ENCODE measurements around the gene DGKB.

DGKB gene

DNA sequence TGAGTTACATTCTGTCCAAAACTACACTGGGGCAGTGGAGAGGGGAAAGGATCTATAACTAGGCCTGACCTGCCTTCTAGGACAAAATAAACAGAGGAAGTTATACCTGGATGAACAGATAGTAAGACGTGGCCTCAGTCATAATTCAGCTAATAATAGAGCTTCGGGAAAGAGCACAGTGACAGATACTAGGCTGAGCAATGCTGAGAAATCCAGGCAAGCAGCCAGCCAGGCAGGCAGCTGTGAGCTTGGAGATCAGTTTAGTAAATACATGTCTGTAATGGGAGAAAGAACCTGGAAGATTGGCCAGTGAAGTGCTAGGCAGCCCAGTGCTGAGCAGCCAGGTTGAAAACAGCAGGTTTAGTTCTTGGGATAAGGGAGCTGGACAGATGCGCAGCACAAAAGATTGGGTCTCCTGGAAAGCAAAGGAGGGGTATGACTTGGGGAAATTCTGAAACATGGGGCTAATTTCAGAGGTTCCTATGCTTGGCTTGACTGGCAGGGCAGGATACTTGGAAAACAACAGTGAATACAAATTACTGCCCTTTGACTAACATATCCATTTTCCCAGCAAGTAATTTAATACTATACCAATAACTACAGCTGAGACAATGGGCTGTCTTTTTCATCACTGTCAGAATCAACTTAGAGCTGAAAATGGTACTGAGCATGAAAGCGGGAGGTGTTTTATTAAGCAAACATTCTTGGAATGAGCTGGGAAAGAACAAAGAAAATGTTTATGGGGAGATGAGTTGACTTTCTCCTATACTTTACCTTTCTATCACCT is 140.8 kb downstream of the DGKB start:
- in situ Hi-C loops (cut with MboI; ENCODE audit: low sequenced_read_pairs) = no loop called here

DNA sequence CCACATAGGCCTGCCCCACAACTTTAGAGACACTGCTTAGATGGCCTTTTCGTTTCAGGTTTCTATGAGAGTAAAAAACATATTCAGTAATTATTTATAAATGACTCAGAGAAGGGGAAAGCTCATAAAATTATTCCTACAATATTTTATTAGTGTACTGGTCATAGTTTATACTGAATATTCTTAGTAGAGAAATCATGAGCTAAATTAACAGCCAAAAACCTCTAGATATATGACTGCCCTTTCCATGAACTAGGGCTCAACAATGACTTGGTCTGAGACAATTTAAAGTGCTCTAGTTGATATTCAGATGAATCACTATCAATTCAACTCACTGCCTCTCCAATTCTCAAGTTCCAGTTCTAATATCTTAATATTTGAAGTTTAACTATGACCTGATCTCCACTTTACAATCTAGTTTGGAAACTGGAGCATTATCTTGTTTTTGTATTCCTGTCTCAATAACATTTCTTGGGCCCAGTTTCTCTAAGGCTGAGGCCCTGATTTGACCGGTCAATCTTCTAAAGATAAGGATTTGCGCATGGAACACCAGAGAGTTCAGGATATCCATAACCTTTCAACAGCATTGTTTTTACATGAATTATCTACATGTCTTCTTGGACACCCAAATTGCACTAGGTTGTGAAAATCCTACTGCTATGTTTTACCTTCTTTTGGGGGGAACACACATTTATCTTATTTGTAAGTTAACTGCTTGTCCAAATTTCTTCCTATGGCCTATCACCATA is 141.6 kb downstream of the DGKB start:
- in situ Hi-C loops (cut with MboI; ENCODE audit: low sequenced_read_pairs) = no loop called here

DNA sequence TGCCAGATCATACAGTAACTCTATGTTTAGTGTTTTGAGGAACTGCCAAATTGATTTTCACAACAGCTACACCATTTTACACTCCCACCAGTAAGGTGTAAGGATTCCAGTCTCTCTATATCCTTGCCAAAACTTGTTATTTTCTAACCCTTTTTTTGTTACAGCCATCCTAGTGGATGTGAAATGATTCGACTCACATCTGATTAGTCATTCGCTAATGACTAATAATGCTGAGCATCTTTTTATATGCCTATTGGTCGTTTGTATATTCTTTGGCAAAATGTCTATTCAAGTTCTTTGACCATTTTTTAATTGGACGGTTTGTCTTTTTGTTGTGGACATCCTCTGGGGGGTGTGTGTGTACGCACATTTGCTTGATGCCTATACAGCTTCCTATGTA is 142.8 kb downstream of the DGKB start:
- in situ Hi-C loops (cut with MboI; ENCODE audit: low sequenced_read_pairs) = no loop called here

DNA sequence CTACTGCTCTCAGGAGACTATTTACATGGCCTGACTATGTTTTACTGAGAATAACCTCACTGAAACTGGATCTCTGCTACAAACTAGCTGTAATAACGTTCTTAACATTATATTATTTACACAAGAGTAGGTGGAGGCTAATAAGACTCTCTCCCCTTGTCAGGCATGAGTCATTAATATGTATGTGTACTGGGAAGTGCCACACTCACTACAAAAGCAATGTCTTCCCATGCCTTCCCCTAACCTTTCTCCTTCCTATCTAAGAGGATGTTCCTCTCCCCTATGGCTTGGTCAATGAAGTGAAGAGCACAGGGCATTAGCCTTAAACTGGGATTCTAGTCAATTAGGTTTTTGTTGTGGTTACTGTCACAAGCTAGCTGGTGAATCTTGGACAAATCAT is 147.9 kb downstream of the DGKB start:
- in situ Hi-C loops (cut with MboI; ENCODE audit: low sequenced_read_pairs) = no loop called here

DNA sequence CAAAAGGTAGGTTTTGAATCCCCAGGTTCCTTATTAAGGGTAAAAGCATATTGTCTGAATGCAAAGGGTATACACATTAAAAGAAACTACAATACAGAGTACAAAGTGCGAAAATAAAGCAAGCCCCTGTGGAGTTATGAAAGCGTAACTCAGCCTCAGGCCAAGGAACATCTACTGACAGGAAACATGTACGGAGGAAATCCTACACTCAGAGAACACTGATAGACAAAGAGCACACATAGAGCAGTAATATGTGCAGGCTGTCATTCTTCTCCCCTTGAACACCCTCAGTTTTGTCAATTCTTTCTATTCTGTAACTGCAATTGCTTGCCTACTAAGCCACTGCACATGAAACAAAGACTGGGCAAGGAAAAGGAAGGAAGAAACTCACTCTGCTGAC is 150.2 kb downstream of the DGKB start:
- in situ Hi-C loops (cut with MboI; ENCODE audit: low sequenced_read_pairs) = no loop called here

DNA sequence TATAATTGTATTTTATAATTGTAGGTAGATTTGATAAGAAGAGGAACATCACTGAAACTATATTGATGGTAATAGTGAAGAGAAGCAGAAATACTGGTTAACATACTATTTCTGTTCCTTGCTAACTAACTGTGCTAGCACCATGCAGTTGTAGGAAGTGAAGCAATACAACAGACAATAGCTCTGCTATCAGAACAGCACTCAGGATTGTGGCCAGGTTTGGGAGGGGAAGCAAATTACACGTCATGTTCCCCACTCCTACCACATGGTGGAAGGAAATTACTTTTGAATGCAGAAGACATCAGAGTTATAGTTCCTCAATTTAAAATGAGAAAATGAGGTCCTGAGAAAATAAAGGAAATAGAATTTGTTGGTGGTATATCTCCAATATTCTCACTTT is 151.1 kb downstream of the DGKB start:
- in situ Hi-C loops (cut with MboI; ENCODE audit: low sequenced_read_pairs) = no loop called here

DNA sequence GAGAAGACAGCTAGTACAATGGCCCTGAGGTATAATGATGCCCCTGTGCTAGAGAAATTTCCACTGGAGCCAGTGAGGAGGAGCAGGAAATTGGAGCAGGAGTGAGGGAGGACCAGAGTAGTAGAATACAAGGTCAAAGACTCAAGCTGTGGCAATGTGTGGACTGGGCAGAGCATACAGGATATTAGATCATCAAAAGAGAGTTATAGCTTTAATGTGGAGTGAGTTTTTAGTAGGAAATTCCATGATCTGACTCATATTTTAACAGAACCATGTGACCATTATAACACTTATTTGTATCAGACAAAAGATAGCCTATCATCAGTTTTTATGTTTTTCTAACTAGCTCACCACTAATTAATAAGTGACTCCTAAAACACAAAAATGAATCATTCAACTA is 154.1 kb downstream of the DGKB start:
- in situ Hi-C loops (cut with MboI; ENCODE audit: low sequenced_read_pairs) = no loop called here

DNA sequence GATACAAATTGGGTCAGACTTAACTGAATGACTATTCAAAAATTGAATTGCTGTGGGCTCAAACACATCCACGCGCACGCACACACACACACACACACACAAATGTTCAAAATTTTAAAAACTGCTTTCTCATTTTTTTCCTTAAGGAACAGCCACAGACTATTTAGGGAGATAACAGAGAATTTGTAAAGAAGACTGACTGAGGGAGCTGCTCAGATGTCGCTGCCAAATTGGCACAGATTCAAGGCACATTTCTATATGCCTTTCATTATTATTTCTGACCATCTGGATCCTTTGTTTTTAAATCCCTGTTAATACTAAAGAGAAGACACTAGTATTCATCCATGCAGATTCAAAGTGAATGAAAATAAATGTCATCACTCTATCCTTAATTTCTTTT is 154.8 kb downstream of the DGKB start:
- in situ Hi-C loops (cut with MboI; ENCODE audit: low sequenced_read_pairs) = no loop called here

DNA sequence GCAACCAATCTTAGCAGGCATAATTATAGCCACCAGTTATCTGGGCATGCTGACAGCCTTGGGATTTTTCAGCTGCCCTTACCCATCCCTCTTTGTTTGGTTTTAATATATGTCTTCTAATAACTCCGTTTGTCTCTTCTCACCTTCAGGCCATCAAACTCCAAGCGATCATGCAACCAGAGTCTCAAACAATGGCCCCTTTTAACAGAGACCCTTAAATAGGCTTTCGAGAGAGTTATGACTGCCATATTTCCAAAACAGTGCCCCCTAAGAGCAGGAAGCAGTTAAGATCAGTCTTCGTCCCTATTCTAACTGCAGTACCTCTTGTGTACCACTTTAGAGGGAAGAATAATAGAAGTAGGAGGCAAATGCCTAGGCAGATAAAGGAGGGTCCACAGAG is 157.5 kb downstream of the DGKB start:
- in situ Hi-C loops (cut with MboI; ENCODE audit: low sequenced_read_pairs) = no loop called here

DNA sequence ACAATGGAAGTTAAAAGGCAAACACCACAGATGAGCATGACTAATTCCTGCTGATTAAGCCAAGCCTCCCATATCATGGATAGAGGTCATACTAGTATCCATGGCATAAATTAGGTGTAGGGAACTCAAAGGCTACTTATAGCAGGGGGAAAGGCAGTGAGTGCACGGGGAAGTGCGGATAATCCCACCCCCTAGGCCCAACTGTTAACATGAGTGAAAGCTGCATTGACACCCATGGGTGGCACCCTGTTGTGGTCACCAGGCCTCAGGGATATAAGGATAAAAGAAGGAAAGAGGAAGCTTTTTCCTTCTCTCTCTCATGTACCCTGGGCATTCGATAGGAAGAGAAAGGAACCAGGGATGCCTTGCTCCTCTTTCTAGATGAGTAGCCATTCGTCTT is 161.9 kb downstream of the DGKB start:
- in situ Hi-C loops (cut with MboI; ENCODE audit: low sequenced_read_pairs) = no loop called here

DNA sequence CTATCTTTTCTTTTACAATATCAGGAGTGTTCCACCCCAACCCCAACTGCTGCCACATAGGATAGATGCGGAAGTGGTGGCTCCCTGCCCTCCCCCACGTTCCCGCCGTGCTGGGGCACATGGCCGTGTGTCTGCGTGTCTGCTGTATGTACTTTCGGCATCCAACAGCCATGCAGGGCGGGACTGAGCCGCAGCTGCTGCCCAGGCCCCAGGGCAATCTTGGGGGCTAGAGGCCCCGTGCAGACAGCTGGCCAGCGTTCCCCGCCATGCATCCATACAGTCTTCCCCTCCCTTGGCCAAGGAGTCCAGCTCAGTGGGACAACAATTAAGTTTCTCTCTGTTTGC is 162.7 kb downstream of the DGKB start:
- in situ Hi-C loops (cut with MboI; ENCODE audit: low sequenced_read_pairs) = no loop called here

DNA sequence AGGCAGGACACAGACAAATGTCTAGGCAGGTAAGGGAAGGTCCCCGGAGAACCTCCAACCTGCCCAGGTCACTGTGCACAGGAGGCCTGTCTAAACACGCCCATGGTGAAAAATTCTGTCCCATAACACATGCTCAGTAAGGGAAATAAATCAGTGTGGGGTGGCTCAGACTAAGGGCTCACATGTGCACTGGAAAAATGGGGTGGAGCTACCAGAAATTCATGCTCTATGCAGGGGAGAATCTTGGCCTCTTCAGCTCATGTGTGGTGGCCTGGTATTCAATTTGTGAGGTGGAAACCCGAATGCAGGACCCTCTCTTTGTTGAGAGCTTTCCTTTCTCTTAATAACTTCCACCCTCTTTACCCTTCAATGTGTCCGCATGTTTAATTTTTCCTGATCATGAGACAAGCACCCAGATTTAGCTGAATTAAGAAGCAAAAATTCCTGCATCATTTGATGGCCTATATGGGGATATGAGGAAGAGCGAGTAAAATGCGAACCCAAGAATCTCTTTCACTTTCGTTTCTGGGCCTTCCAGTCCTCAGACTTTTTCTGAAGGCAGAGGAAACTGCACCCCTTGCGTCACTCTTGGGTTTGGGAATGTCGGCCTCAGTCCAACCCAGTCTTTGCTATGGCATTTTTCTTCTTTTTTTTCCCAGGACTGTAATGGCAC is 163.2 kb downstream of the DGKB start:
- in situ Hi-C loops (cut with MboI; ENCODE audit: low sequenced_read_pairs) = no loop called here

DNA sequence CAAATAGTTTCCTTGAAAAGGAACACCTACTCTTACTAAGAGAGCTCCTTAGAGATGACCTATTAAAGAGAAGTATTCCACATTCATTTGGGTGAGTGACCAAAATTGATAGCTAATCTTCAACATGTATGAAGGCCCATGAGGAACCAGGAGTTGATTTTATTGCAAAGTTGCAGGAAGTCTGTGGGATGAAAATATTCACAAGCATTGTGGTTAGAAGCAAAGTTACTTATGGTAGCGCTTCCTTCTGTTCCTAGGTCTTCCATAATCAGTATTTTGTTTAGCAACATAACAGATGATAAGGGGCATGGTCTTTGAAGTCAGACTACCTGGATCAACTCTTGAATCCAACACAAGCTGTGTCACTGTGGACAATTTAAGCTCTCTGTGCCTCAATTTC is 164.5 kb downstream of the DGKB start:
- in situ Hi-C loops (cut with MboI; ENCODE audit: low sequenced_read_pairs) = no loop called here

DNA sequence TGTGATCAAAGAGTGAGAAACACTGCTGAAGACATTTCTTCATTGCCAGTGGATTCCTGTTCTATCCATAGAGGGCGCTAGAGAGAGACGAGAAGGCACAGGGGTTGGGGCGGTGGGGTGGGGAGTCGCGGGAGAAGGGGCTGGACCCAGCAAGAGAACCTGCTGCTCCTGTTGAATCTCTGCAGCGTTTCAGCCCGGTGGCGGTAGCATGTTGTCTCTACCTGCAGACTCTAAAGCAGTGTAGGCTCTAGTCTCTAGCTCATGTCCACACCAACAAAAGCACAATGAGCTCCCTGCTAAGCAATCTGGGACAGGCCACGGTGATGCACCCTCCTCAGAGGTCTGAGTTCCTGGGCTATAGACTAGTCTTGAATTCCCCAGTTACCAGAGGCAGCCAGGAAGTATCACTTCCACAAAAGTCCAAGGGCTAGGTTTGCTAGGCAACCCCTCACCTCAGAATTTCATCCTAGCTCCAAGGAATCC is 167.7 kb downstream of the DGKB start:
- in situ Hi-C loops (cut with MboI; ENCODE audit: low sequenced_read_pairs) = no loop called here

DNA sequence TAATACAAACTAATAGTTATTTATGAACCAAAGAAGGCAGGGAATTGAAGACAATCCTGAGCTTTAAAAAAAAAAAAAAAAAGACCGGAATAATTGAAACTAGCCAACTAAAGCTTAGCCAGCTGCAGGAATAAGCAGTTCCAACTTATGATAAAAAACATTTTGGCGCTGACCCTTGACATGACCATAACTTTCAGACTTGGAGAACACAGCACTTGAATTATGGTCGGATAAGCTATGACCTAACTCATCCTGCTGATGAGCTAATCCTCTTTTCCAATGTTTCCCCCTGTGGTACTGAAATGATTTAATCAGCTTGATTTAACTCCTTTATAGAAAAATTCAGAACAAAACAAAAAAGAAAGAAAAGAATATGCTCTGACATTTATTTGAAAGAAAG is 181.8 kb downstream of the DGKB start:
- in situ Hi-C loops (cut with MboI; ENCODE audit: low sequenced_read_pairs) = loop anchor here (25.0 kb wide), 2 partner anchors 292 to 1342 kb away; no protein-coding TSS in a partner anchor

DNA sequence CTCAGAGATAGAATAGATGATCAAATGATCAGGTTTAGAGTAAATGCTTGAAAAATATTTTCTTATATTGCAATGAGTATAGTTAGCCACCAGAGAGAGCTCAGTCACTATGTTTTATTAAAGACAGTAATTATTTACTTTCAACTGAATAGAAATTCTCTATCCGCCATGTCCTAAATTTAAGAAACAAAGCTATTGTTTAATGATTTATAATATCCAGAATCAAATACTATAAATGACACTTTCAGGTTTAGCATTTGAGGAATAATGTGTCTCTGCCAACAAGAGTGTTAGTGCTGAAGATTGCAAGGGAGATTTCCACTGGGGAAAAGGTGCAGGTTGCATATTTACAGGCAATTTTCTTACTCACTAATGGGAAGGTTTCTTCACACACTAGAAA is 184.7 kb downstream of the DGKB start:
- in situ Hi-C loops (cut with MboI; ENCODE audit: low sequenced_read_pairs) = loop anchor here (25.0 kb wide), 2 partner anchors 294 to 1344 kb away; no protein-coding TSS in a partner anchor

DNA sequence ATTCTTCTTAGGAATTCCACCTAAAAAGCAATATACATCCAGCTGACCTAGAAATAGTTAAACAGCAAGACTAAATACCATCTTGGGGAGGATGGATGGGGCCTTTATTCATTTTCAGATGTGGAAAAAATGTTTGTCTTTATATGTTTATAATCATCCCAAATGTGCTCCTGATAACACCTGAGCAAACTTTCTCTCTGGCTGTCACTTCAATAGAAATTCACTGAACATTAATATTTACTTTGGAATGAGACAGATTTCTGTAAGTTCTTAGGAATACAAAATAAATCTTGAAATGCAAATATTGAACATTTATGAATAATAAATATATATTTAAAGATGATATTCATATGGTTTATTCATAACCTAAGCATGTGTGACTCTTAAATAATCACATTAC is 185.4 kb downstream of the DGKB start:
- in situ Hi-C loops (cut with MboI; ENCODE audit: low sequenced_read_pairs) = loop anchor here (25.0 kb wide), 2 partner anchors 295 to 1345 kb away; no protein-coding TSS in a partner anchor

DNA sequence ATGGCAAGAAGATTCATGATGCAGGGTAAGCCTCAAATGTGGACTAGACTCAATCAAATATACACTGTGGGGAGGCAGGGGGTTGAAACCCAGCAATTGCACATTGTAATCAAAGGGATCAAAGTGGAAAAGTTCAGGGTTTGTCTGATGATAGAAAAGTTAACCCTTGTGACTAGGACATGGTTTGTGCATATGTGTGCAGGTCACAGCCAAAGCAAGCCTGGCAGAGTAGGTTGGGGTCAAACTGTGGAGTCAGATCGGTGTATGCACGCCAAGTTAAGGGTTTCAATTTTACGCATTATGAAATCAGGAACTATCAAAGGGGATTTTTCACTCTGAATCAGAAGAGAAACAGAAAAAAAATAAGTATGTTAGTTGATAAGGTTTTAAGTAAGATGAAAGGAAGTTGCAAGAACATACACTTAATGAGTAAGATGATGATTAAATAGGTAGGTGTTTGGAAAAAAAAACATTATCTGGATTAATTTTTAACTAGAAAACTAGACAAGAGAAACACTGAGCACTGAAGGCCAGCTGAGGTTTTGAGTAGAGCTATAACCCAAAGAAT is 188.3 kb downstream of the DGKB start:
- in situ Hi-C loops (cut with MboI; ENCODE audit: low sequenced_read_pairs) = loop anchor here (25.0 kb wide), 2 partner anchors 298 to 1348 kb away; no protein-coding TSS in a partner anchor

DNA sequence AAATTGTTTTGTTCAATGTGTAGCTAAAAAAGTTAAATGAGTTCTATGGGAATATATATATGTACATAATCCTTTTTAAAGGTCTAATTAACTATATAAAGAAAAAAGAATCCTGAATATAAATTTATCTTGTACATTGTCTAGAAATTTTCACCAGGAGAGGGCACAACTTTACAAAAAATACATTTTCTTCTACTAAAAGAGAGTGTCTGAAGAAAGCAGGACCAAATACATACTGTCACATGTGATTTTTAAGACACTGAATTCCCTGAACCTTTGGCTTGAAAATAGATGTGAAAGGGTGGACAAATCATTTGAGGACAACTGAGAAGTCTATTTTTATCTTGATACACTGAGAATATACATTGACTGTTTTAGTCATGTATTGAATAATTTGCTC is 204.3 kb downstream of the DGKB start:
- in situ Hi-C loops (cut with MboI; ENCODE audit: low sequenced_read_pairs) = loop anchor here (25.0 kb wide), 1 partner anchor 1411 kb away; no protein-coding TSS in a partner anchor

DNA sequence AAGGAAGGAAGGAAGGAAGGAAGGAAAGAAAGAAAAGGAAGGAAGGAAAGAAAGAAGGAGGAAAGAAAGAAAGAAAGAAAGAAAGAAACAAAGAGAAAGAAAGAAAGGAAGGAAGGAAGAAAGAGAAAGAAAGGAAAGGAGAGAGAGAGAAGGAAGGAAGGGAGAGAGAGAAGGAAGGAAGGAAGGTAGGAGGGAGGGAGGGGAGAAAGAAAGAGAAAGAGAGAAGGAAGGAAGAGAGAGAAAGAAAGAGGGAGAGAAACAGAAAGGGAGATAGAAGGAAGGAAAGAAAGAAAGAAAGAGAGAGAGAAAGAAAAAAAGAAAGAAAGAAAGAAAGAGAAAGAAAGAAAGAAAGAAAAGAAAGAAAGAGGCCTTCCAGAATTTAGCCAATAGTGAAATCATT is 204.9 kb downstream of the DGKB start:
- in situ Hi-C loops (cut with MboI; ENCODE audit: low sequenced_read_pairs) = loop anchor here (25.0 kb wide), 1 partner anchor 1410 kb away; no protein-coding TSS in a partner anchor

DNA sequence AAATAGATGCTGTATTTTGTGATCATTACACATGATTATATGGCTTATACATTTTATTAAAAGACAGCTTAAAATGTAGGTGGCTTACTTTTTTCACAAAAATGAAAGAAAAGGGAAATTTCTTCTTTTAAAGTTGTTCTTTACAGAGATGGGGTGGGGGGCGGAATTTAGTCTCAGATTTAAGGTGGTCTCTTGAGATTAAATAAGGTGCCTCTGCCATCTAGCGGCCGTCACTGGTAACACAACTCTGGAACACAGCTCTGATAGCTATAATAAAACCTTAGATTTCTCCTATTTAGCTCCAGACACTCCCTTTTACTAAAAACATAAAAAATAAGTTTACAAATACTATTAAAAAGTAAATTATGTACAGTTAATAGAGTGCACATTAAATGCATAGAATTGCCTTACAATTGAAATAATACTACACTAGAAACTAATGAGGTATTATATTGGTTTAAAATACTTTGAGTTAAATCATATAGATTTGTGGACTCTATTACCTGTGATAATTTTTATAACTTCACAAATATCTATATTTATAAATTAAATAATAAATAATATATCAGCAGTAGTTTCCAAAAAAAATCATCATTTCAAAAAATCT is 210.9 kb downstream of the DGKB start:
- in situ Hi-C loops (cut with MboI; ENCODE audit: low sequenced_read_pairs) = loop anchor here (25.0 kb wide), 1 partner anchor 1404 kb away; no protein-coding TSS in a partner anchor

All from HL-60/S4 (cell line).